GM19193 (cell line): ENCODE data around the gene NDUFA9.

Source experiments
- POLR2A ChIP-seq: IDR thresholded peaks from 4 replicates; pipeline ENCODE4 v1.6.1; 2011; ENCODE audit not compliant: insufficient read depth, insufficient read length; ENCODE audit errors: extremely low read depth

The NDUFA9 gene

DNA sequence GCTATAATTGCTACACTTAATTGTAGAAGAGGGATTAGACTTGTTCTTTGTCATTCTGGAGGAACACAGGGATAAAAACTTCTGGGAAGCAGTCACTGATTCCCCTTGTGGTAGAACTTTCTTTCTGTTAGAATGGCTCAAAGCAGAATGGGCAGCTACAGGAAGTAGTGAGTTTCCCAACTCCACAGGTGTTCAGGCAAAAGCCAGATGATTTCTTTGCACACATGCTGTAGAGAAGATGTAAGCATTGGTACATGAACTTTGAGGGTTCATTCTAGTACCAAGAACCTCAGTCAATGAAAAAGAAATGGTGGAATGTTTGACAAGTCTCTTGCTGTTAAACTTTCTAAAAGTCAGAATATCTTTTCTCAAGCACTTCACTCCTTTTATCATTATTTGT is 4.3 kb downstream of the NDUFA9 start:
- no peak for TF ChIP-seq POLR2A

GRCh38 chr12:4653691-4654090 is 4.8 kb downstream of the NDUFA9 start:
- no peak for TF ChIP-seq POLR2A

GRCh38 chr12:4663971-4664505 is 15.1 kb downstream of the NDUFA9 start:
- no peak for TF ChIP-seq POLR2A

GRCh38 chr12:4665236-4665635 is 16.3 kb downstream of the NDUFA9 start:
- no peak for TF ChIP-seq POLR2A

DNA sequence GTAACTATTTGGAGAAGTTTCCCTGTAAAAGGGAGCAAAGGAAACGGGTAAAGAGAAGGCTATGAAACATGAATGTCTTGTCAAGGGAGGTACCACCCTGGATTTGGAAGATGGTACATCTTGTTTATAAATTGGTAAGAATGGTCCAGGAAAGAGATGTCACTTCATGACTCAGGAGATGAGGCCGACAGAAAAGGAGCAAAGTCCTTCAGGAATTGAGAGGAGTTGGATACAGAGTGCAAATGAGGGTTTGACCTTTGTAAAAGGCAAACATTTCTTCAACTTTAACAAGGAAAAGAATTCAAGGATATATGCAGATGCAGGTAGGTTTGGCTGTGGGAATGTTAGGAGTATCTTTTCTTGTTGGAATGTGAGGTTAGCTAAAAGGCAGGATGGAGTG is 30.8 kb downstream of the NDUFA9 start:
- TF ChIP-seq POLR2A = no peak

DNA sequence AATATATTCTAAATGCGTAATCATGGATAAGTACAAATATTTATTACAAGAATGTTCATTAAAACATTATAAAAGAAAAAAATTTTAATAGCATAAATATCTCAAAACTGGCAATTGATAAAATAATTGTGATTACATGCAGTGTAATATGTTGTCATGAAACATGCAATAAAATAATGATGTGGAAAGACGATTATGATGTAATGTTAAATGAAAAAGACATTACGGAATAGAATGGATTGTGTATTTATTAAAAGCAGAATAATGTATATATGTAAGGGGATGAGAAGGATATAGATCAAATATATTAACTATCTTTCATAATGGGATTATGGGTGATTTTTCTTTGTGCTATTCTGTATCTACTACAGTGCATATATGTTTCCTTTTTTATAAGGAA is 32.8 kb downstream of the NDUFA9 start:
- no peak for TF ChIP-seq POLR2A

DNA sequence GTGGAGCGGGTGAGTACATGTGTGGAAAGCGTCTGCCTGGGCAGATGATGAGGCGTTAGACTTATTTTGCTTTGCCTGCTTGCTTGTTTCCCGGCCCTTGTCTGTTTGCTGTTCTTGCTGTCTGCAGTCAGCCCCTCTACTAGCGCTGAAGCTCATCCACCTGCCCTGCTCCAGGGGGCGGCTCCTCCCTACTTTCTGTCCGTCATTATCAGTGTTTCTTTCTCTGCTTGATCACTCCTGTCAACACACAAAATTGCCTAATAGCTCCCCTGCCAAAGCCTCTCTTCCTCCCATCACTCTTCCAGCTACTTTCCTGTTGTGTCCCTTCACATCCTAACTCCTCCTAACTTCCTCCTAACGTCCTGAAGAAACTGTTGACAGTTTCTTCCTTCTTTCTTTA is 36.4 kb downstream of the NDUFA9 start:
- no peak for TF ChIP-seq POLR2A

- no peak for TF ChIP-seq POLR2A
Observed at GRCh38 chr12:4690760-4691159, 41.8 kb downstream of the NDUFA9 start.
